GM12873 (cell line): ENCODE measurements around the gene NPY2R.

Experiments used
- CTCF ChIP-seq: IDR thresholded peaks from 2 replicates; pipeline ENCODE4 v1.5.1; 2012; ENCODE audit warnings: low read depth, mild to moderate bottlenecking, moderate library complexity, low read length, control low read depth; ENCODE audit not compliant: insufficient read depth; ENCODE audit errors: missing control alignments

The NPY2R gene

GRCh38 chr4:155232432-155232831, 24.0 kb downstream of the NPY2R start:
- no peak for TF ChIP-seq CTCF

- no peak for TF ChIP-seq CTCF
Observed at GRCh38 chr4:155234206-155234605, 25.8 kb downstream of the NPY2R start.

- TF ChIP-seq CTCF: no peak
Observed at GRCh38 chr4:155237567-155237966, 29.1 kb downstream of the NPY2R start.

GRCh38 chr4:155241225-155241624, 32.8 kb downstream of the NPY2R start:
- no peak for TF ChIP-seq CTCF

- TF ChIP-seq CTCF: no peak
Observed at GRCh38 chr4:155241664-155242063, 33.2 kb downstream of the NPY2R start.

GRCh38 chr4:155245105-155245504, 36.7 kb downstream of the NPY2R start:
- no peak for TF ChIP-seq CTCF

- TF ChIP-seq CTCF: no peak
Observed at GRCh38 chr4:155248002-155248896, 39.8 kb downstream of the NPY2R start.
